Mesendoderm (in vitro differentiated cells): ENCODE results near the gene VIM.

Experiments
- DNase-seq: peaks from one replicate; pipeline ENCODE4 v3.0.0; 2013
- H2AK5ac ChIP-seq: 2 replicates; pipeline ENCODE4 v1.6.1; 2013; ENCODE audit warnings: low read length, inconsistent platforms
- H2BK120ac ChIP-seq: 2 replicates; pipeline ENCODE4 v1.6.1; 2013; ENCODE audit warnings: low read depth, mild to moderate bottlenecking, low read length, moderate library complexity, mixed read lengths
- H2BK15ac ChIP-seq: replicated peaks from 2 replicates; pipeline ENCODE4 v1.6.1; 2013; ENCODE audit warnings: low read depth, mild to moderate bottlenecking, moderate library complexity
- H2BK5ac ChIP-seq: 2 replicates; pipeline ENCODE4 v1.6.1; 2013; ENCODE audit warnings: low read length, inconsistent platforms
- H3K18ac ChIP-seq: 2 replicates; pipeline ENCODE4 v1.6.1; 2013; ENCODE audit warnings: mild to moderate bottlenecking, low read length, mixed read lengths
- H3K23ac ChIP-seq: one replicate; pipeline ENCODE4 v1.6.1; 2013; ENCODE audit warnings: low read length
- H3K27ac ChIP-seq: 2 replicates; pipeline ENCODE4 v1.5.1; 2013; ENCODE audit warnings: low read depth, mild to moderate bottlenecking, inconsistent platforms, low read length, moderate library complexity
- H3K27me3 ChIP-seq: 2 replicates; pipeline ENCODE4 v1.6.1; 2013; ENCODE audit warnings: low read length, control low read depth, mild to moderate bottlenecking, inconsistent platforms; ENCODE audit not compliant: insufficient read depth, poor library complexity
- H3K36me3 ChIP-seq: 2 replicates; pipeline ENCODE4 v1.6.1; 2013; ENCODE audit warnings: low read length, inconsistent platforms; ENCODE audit not compliant: control insufficient read depth, insufficient read depth
- H3K4ac ChIP-seq: one replicate; pipeline ENCODE4 v1.6.1; 2013; ENCODE audit warnings: low read depth, mild to moderate bottlenecking, low read length, moderate library complexity
- H3K4me1 ChIP-seq: 2 replicates; pipeline ENCODE4 v1.6.1; 2013; ENCODE audit warnings: low read depth, low read length, inconsistent platforms; ENCODE audit not compliant: control insufficient read depth
- H3K4me2 ChIP-seq: 2 replicates; pipeline ENCODE4 v1.6.1; 2013; ENCODE audit warnings: low read length
- H3K4me3 ChIP-seq: 2 replicates; pipeline ENCODE4 v1.5.1; 2013; ENCODE audit warnings: mild to moderate bottlenecking, low read length
- H3K56ac ChIP-seq: one replicate; pipeline ENCODE4 v1.6.1; 2013; ENCODE audit warnings: low read length
- H3K79me1 ChIP-seq: 2 replicates; pipeline ENCODE4 v1.6.1; 2013; ENCODE audit warnings: low read length, inconsistent platforms
- H3K79me2 ChIP-seq: 2 replicates; pipeline ENCODE4 v1.6.1; 2013; ENCODE audit warnings: mild to moderate bottlenecking, low read length; ENCODE audit not compliant: control insufficient read depth, insufficient read depth
- H3K9ac ChIP-seq: 2 replicates; pipeline ENCODE4 v1.6.1; 2013; ENCODE audit warnings: low read length, inconsistent platforms
- H4K5ac ChIP-seq: one replicate; pipeline ENCODE4 v1.6.1; 2013; ENCODE audit warnings: low read length
- H4K8ac ChIP-seq: one replicate; pipeline ENCODE4 v1.6.1; 2013; ENCODE audit warnings: low read depth, mild to moderate bottlenecking, control low read depth, low read length, moderate library complexity
- WGBS: extraction: QIAGEN DNeasy Blood & Tissue Kit; methylation state at CpG from one replicate; pipeline ENCODE4 v1.1.7; 2013; ENCODE audit warnings: low lambda C conversion rate, missing lambda C conversion rate; ENCODE audit not compliant: insufficient coverage; ENCODE audit errors: extremely low coverage; 5-methylcytosine and 5-hydroxymethylcytosine counted together

VIM gene

DNA sequence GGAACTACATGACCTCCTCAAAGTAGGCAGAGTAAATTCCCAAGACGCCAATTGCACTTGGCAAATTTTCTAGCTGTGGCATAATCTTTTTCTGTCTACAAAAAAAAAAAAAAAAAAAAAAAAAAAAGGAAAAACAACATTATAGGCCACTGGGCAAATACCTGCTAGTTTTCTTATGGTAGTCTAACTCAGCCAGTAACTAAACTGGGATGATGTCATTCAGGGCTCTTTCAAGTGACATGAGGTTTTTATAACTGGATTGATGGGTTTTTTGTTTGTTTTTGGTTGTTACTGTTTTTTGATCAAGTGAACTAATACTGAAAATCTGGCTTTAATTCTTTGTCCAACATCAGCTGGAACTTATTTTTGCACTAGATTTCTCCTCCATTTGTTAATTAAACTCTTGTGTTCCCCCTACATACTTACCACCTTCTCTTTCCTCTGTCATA is 7.4 kb upstream of the VIM start:
- H3K27me3 ChIP-seq = no peaks in the 10 kb centered on the region
- H3K56ac ChIP-seq = no peak overlapping the region
- H3K79me2 ChIP-seq = no peaks in the 10 kb centered on the region
- no peak overlapping the region for H2BK120ac ChIP-seq
- no peak overlapping the region for H3K23ac ChIP-seq
- H2BK15ac ChIP-seq = no peak overlapping the region
- H4K5ac ChIP-seq = no peak overlapping the region
- no peaks in the 10 kb centered on the region for H3K79me1 ChIP-seq
- H3K4me2 ChIP-seq = no peak overlapping the region
- no peak overlapping the region for H3K4me3 ChIP-seq
- H3K9ac ChIP-seq = no peak overlapping the region
- H3K27ac ChIP-seq = no peak overlapping the region
- H4K8ac ChIP-seq = no peak overlapping the region
- no peak overlapping the region for H2BK5ac ChIP-seq
- no peak for DNase-seq
- WGBS = no CpG with 5 or more reads among the region's 1 CpG
- H2AK5ac ChIP-seq = no peak overlapping the region
- H3K4ac ChIP-seq = no peak overlapping the region
- H3K4me1 ChIP-seq = peaks cover 4% of the 10 kb centered on the region
- H3K36me3 ChIP-seq = no peaks in the 10 kb centered on the region
- H3K18ac ChIP-seq = no peak overlapping the region

DNA sequence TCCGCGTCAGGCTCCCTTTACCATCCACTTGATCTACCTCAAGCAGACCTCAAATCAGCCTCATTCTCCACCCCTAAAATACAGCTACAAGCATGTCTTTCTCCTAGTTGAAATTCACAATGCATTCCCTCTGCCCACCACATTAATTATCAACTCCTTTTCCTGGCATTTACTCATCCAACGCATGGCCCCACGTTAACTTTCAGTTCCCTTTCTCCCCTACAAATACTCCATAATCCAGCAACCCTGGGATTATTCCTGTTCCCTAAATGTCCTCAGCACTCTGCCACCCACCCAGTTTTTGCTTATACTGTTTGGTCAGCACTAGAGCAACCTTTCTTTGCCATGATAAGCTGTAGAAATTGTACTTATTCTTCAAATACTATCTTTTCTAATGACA is 5.7 kb upstream of the VIM start:
- Histone ChIP-seq H3K4me1 (peaks cover 5% of the 10 kb centered on the region), H4K8ac (no peak overlapping the region), H3K4me2 (no peak overlapping the region), H3K4ac (no peak overlapping the region), H3K9ac (no peak overlapping the region), H2BK5ac (no peak overlapping the region), H3K79me1 (no peaks in the 10 kb centered on the region), H2BK15ac (no peak overlapping the region), H3K27me3 (no peaks in the 10 kb centered on the region), H3K18ac (no peak overlapping the region), H3K56ac (no peak overlapping the region), H3K79me2 (no peaks in the 10 kb centered on the region), H3K27ac (no peak overlapping the region), H2AK5ac (no peak overlapping the region), H3K23ac (no peak overlapping the region), H3K36me3 (no peaks in the 10 kb centered on the region), H3K4me3 (no peak overlapping the region), H4K5ac (no peak overlapping the region), H2BK120ac (no peak overlapping the region)
- WGBS = no CpG with 5 or more reads among the region's 4 CpGs
- no peak for DNase-seq

DNA sequence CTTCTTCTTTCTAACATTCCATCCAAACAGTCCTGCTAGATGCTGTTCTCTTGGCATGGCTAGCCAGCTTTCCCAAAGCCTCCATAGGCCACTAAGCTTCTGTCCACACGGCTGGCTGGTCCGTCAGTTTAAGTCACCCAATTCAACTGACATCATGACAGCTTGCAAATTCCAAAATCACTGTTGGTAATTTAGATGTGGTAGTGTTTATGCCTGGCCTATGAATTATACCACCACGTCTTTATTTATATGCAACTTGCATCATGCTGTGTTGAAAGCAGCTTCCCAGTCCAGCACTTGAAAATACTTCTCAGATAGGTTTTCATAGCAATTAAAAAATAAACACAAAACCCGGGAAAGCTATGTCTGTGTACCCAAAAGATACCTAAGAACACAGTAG is 2.2 kb upstream of the VIM start:
- H3K27ac ChIP-seq = no peak overlapping the region
- no peak overlapping the region for H4K5ac ChIP-seq
- H3K18ac ChIP-seq = no peak overlapping the region
- WGBS = no CpG with 5 or more reads among the region's 4 CpGs
- no peak for DNase-seq
- H3K36me3 ChIP-seq = peaks cover 1% of the 10 kb centered on the region
- H2BK5ac ChIP-seq = no peak overlapping the region
- no peaks in the 10 kb centered on the region for H3K27me3 ChIP-seq
- H2AK5ac ChIP-seq = no peak overlapping the region
- peaks cover 8% of the 10 kb centered on the region for H3K4me1 ChIP-seq
- H3K9ac ChIP-seq = no peak overlapping the region
- H2BK120ac ChIP-seq = no peak overlapping the region
- H3K4ac ChIP-seq = no peak overlapping the region
- no peak overlapping the region for H3K4me3 ChIP-seq
- no peak overlapping the region for H3K4me2 ChIP-seq
- peaks cover 16% of the 10 kb centered on the region for H3K79me2 ChIP-seq
- H3K56ac ChIP-seq = no peak overlapping the region
- H3K23ac ChIP-seq = no peak overlapping the region
- H2BK15ac ChIP-seq = no peak overlapping the region
- H4K8ac ChIP-seq = no peak overlapping the region
- peaks cover 6% of the 10 kb centered on the region for H3K79me1 ChIP-seq

DNA sequence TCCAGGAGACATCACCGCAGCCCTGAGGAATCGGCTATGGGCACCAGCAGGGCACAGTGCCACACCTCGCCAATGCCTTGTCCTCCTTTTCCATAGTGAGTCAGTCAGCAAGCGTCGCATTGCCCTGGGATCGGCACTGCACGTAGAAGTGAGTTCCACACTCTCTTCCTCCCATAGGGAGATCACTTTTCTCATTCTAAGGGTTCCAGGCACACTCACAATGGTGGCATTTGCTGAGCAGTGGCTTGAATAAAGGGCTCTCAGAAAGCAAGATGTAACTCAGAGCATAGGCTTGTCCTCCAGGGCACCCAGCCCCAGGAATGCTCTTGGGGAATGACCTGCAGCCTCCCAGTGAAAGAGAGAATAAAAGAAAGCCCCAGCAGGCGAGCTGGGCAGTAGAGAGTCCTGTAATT is 1.1 kb upstream of the VIM start:
- Histone ChIP-seq H2BK5ac (no peak overlapping the region), H2AK5ac (no peak overlapping the region), H3K4me3 (no peak overlapping the region), H2BK120ac (no peak overlapping the region), H2BK15ac (no peak overlapping the region), H3K27me3 (no peaks in the 10 kb centered on the region), H3K18ac (no peak overlapping the region), H3K23ac (no peak overlapping the region), H3K9ac (no peak overlapping the region), H4K8ac (no peak overlapping the region), H3K79me1 (peaks cover 6% of the 10 kb centered on the region), H3K4me1 (peaks cover 8% of the 10 kb centered on the region), H3K27ac (no peak overlapping the region), H3K4ac (no peak overlapping the region), H3K4me2 (no peak overlapping the region), H3K56ac (peak overlapping the region; percentile 65), H4K5ac (no peak overlapping the region), H3K36me3 (peaks cover 1% of the 10 kb centered on the region), H3K79me2 (peaks cover 18% of the 10 kb centered on the region)
- peak; percentile 54 for DNase-seq
- WGBS = no CpG with 5 or more reads among the region's 8 CpGs

DNA sequence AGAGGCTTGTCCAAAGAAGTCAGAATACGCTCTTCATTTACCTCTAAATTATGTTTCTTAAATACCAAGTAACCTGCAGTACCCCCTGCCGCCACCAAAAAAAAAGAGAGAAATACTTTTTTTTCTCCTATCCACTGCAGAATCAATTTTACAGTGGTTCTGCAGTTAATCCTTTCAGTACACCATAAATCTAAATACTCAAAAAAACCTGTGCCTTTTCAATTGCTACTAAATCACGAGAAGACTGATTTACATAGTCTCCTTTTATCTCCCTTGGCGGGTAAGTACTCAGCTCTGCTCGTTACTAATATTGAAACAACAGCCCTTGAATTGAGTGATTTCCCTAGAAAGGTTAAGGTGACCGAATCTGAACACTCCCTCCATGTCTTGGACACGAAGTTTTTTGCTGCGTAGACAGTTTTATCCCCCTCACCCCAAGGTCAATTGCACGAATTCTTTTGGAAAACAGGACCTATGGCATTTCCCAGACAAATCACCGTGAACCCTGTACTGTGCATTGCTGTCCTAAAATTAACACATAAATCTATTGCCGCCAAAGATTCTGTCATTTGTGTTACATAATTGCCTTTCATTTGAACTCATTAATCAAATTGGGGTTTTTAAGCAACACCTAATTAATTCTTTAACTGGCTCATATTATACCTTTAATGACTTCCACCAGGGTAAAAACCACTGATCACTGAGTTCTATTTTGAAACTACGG is 512 bp upstream of the VIM start:
- no peak overlapping the region for H2BK15ac ChIP-seq
- peak overlapping the region; percentile 52 for H3K4me2 ChIP-seq
- H2BK5ac ChIP-seq = no peak overlapping the region
- H3K36me3 ChIP-seq = peaks cover 3% of the 10 kb centered on the region
- peak overlapping the region; percentile 55 for H3K27ac ChIP-seq
- peaks cover 18% of the 10 kb centered on the region for H3K79me2 ChIP-seq
- WGBS = no CpG with 5 or more reads among the region's 12 CpGs
- no peak overlapping the region for H2AK5ac ChIP-seq
- peak overlapping the region; percentile 51 for H3K18ac ChIP-seq
- H3K23ac ChIP-seq = no peak overlapping the region
- peaks cover 8% of the 10 kb centered on the region for H3K4me1 ChIP-seq
- peaks cover 6% of the 10 kb centered on the region for H3K79me1 ChIP-seq
- H3K56ac ChIP-seq = peak overlapping the region; percentile 71
- H3K27me3 ChIP-seq = no peaks in the 10 kb centered on the region
- H2BK120ac ChIP-seq = no peak overlapping the region
- no peak overlapping the region for H3K4ac ChIP-seq
- no peak overlapping the region for H4K8ac ChIP-seq
- H3K4me3 ChIP-seq = no peak overlapping the region
- H4K5ac ChIP-seq = no peak overlapping the region
- DNase-seq = peak; percentile 37
- peak overlapping the region; percentile 52 for H3K9ac ChIP-seq
